GM23338 (cell line): ENCODE measurements around the gene PAPPA. TPM values are rescaled to one million over a fixed set of nuclear protein-coding genes. Genes with fewer than 3 reads are reported as not detected.

Experiments used
- CREB1 ChIP-seq: fragments of 250-450 bp; sonication (Bioruptor Pico); IDR thresholded peaks from 2 replicates; pipeline ENCODE4 v1.5.0; 2020; ENCODE audit warnings: low read depth, mild to moderate bottlenecking, moderate library complexity
- EZH2 ChIP-seq: fragments of 200-600 bp; sonication (generic); IDR thresholded peaks from one replicate; pipeline ENCODE4 v1.8.0; 2017; ENCODE audit warnings: antibody characterized with exemption, mild to moderate bottlenecking, low read depth; ENCODE audit not compliant: unreplicated experiment
- EZH2phosphoT487 ChIP-seq: fragments of 200-600 bp; sonication (generic); IDR thresholded peaks from one replicate; pipeline ENCODE4 v1.8.1; 2018; ENCODE audit warnings: antibody characterized with exemption; ENCODE audit not compliant: unreplicated experiment
- NANOG ChIP-seq: IDR thresholded peaks from 2 replicates; pipeline ENCODE4 v1.6.1; 2016; ENCODE audit warnings: antibody characterized with exemption, borderline replicate concordance
- POLR2AphosphoS5 ChIP-seq: IDR thresholded peaks from 2 replicates; pipeline ENCODE4 v1.6.1; 2016; ENCODE audit warnings: antibody characterized with exemption, low read depth
- STAT1 ChIP-seq: IDR thresholded peaks from one replicate; pipeline ENCODE4 v1.6.1; 2016; ENCODE audit warnings: antibody characterized with exemption; ENCODE audit not compliant: unreplicated experiment
- ZNF114 ChIP-seq: fragments of 250-450 bp; sonication (Bioruptor Pico); IDR thresholded peaks from 2 replicates; pipeline ENCODE4 v1.5.0; 2020; ENCODE audit warnings: mild to moderate bottlenecking, moderate library complexity
- ZNF331 ChIP-seq: fragments of 250-450 bp; sonication (Bioruptor Pico); IDR thresholded peaks from 2 replicates; pipeline ENCODE4 v1.5.0; 2020; ENCODE audit warnings: low read depth, mild to moderate bottlenecking, moderate library complexity
- polyA plus RNA-seq: library from polyadenylated mRNA; unstranded; fragments of >200 nt; fragmentation: Nextera tagmentation; extraction: Ambion mirVana; gene quantifications from 2 replicates; pipeline ENCODE4 v1.2.1, GENCODE V29; 2016
- total RNA-seq: library from RNA; depleted of rRNA; stranded (reverse); fragments of >200 nt; shearing (Covaris generic); gene quantifications from 2 replicates; pipeline ENCODE4 v1.2.3, GENCODE V29; 2014
- TF ChIP-seq, protein P1 (sequence below): fragments of 250-450 bp; sonication (Bioruptor Pico); IDR thresholded peaks from 2 replicates; pipeline ENCODE4 v1.5.0; 2020; ENCODE audit warnings: mild to moderate bottlenecking, moderate library complexity
- TF ChIP-seq, protein P2 (sequence below): IDR thresholded peaks from 2 replicates; pipeline ENCODE4 v1.6.1; 2016; ENCODE audit warnings: antibody characterized with exemption
- TF ChIP-seq, protein P3 (sequence below), 2 experiments: fragments of 200-600 bp in 1 of 2; sonication (generic) in 1 of 2; conservative IDR thresholded peaks; 2 replicates each; pipeline versions ENCODE4 v1.5.1 to v1.6.1; 2016 to 2017; ENCODE audit warnings: antibody characterized with exemption in 2 of 2, low read depth in 2 of 2, mild to moderate bottlenecking in 2 of 2, moderate library complexity in 1 of 2
- TF ChIP-seq, protein P4 (sequence below): IDR thresholded peaks from one replicate; pipeline ENCODE4 v1.6.1; 2018; ENCODE audit warnings: antibody characterized with exemption; ENCODE audit not compliant: unreplicated experiment

Gene PAPPA
- total and polyA plus RNA-seq, 2 experiments from 2014 or later = 0.38 to 0.66 TPM

DNA sequence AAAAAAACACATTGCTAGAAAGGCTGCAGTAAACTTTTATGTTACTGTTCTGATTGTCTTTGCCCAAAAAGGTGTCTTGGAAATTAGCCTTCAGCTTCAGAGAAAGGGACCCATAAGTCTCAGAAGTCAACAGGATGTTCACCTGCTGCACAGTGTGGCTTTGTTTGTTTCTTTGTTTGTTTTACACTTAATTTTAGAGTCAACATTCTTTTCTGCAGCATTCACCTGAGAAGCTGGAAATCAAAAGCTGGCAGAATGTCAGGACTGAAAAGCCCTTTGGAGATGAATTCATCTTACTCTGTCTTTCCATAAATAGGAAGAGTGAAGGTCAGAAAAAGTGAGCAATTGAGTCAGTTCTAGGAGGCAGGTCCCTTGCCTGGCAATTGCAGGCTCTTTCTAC is 170.0 kb downstream of the PAPPA start (continued):
- TF ChIP-seq, protein P1, sequence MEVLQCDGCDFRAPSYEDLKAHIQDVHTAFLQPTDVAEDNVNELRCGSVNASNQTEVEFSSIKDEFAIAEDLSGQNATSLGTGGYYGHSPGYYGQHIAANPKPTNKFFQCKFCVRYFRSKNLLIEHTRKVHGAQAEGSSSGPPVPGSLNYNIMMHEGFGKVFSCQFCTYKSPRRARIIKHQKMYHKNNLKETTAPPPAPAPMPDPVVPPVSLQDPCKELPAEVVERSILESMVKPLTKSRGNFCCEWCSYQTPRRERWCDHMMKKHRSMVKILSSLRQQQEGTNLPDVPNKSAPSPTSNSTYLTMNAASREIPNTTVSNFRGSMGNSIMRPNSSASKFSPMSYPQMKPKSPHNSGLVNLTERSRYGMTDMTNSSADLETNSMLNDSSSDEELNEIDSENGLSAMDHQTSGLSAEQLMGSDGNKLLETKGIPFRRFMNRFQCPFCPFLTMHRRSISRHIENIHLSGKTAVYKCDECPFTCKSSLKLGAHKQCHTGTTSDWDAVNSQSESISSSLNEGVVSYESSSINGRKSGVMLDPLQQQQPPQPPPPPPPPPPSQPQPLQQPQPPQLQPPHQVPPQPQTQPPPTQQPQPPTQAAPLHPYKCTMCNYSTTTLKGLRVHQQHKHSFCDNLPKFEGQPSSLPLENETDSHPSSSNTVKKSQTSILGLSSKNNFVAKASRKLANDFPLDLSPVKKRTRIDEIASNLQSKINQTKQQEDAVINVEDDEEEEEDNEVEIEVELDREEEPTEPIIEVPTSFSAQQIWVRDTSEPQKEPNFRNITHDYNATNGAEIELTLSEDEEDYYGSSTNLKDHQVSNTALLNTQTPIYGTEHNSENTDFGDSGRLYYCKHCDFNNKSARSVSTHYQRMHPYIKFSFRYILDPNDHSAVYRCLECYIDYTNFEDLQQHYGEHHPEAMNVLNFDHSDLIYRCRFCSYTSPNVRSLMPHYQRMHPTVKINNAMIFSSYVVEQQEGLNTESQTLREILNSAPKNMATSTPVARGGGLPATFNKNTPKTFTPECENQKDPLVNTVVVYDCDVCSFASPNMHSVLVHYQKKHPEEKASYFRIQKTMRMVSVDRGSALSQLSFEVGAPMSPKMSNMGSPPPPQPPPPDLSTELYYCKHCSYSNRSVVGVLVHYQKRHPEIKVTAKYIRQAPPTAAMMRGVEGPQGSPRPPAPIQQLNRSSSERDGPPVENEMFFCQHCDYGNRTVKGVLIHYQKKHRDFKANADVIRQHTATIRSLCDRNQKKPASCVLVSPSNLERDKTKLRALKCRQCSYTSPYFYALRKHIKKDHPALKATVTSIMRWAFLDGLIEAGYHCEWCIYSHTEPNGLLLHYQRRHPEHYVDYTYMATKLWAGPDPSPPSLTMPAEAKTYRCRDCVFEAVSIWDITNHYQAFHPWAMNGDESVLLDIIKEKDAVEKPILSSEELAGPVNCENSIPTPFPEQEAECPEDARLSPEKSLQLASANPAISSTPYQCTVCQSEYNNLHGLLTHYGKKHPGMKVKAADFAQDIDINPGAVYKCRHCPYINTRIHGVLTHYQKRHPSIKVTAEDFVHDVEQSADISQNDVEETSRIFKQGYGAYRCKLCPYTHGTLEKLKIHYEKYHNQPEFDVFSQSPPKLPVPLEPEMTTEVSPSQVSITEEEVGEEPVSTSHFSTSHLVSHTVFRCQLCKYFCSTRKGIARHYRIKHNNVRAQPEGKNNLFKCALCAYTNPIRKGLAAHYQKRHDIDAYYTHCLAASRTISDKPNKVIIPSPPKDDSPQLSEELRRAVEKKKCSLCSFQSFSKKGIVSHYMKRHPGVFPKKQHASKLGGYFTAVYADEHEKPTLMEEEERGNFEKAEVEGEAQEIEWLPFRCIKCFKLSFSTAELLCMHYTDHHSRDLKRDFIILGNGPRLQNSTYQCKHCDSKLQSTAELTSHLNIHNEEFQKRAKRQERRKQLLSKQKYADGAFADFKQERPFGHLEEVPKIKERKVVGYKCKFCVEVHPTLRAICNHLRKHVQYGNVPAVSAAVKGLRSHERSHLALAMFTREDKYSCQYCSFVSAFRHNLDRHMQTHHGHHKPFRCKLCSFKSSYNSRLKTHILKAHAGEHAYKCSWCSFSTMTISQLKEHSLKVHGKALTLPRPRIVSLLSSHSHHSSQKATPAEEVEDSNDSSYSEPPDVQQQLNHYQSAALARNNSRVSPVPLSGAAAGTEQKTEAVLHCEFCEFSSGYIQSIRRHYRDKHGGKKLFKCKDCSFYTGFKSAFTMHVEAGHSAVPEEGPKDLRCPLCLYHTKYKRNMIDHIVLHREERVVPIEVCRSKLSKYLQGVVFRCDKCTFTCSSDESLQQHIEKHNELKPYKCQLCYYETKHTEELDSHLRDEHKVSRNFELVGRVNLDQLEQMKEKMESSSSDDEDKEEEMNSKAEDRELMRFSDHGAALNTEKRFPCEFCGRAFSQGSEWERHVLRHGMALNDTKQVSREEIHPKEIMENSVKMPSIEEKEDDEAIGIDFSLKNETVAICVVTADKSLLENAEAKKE (CRISPR knock-in tag) = no peak
- TF ChIP-seq CREB1 = no peak
- no peak for TF ChIP-seq STAT1
- TF ChIP-seq NANOG = no peak
- no peak for TF ChIP-seq ZNF114 (CRISPR knock-in tag)
- TF ChIP-seq, protein P2, sequence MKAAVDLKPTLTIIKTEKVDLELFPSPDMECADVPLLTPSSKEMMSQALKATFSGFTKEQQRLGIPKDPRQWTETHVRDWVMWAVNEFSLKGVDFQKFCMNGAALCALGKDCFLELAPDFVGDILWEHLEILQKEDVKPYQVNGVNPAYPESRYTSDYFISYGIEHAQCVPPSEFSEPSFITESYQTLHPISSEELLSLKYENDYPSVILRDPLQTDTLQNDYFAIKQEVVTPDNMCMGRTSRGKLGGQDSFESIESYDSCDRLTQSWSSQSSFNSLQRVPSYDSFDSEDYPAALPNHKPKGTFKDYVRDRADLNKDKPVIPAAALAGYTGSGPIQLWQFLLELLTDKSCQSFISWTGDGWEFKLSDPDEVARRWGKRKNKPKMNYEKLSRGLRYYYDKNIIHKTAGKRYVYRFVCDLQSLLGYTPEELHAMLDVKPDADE = no peak
- no peak for TF ChIP-seq EZH2
- no peak for TF ChIP-seq POLR2AphosphoS5
- no peak for TF ChIP-seq EZH2phosphoT487
- TF ChIP-seq, protein P3, sequence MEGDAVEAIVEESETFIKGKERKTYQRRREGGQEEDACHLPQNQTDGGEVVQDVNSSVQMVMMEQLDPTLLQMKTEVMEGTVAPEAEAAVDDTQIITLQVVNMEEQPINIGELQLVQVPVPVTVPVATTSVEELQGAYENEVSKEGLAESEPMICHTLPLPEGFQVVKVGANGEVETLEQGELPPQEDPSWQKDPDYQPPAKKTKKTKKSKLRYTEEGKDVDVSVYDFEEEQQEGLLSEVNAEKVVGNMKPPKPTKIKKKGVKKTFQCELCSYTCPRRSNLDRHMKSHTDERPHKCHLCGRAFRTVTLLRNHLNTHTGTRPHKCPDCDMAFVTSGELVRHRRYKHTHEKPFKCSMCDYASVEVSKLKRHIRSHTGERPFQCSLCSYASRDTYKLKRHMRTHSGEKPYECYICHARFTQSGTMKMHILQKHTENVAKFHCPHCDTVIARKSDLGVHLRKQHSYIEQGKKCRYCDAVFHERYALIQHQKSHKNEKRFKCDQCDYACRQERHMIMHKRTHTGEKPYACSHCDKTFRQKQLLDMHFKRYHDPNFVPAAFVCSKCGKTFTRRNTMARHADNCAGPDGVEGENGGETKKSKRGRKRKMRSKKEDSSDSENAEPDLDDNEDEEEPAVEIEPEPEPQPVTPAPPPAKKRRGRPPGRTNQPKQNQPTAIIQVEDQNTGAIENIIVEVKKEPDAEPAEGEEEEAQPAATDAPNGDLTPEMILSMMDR (conservative IDR thresholded peaks at IDR 0.05; ENCODE audit: low read depth in 2 of 2) = no peak
- TF ChIP-seq ZNF331 (CRISPR knock-in tag) = no peak
- TF ChIP-seq, protein P4, sequence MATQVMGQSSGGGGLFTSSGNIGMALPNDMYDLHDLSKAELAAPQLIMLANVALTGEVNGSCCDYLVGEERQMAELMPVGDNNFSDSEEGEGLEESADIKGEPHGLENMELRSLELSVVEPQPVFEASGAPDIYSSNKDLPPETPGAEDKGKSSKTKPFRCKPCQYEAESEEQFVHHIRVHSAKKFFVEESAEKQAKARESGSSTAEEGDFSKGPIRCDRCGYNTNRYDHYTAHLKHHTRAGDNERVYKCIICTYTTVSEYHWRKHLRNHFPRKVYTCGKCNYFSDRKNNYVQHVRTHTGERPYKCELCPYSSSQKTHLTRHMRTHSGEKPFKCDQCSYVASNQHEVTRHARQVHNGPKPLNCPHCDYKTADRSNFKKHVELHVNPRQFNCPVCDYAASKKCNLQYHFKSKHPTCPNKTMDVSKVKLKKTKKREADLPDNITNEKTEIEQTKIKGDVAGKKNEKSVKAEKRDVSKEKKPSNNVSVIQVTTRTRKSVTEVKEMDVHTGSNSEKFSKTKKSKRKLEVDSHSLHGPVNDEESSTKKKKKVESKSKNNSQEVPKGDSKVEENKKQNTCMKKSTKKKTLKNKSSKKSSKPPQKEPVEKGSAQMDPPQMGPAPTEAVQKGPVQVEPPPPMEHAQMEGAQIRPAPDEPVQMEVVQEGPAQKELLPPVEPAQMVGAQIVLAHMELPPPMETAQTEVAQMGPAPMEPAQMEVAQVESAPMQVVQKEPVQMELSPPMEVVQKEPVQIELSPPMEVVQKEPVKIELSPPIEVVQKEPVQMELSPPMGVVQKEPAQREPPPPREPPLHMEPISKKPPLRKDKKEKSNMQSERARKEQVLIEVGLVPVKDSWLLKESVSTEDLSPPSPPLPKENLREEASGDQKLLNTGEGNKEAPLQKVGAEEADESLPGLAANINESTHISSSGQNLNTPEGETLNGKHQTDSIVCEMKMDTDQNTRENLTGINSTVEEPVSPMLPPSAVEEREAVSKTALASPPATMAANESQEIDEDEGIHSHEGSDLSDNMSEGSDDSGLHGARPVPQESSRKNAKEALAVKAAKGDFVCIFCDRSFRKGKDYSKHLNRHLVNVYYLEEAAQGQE = no peak
